ENCODE data around the gene HEBP1.

HEBP1 gene

GRCh38 chr12:13005649-13006048 is 5.6 kb upstream of the HEBP1 start:
- TF ChIP-seq, protein P1, sequence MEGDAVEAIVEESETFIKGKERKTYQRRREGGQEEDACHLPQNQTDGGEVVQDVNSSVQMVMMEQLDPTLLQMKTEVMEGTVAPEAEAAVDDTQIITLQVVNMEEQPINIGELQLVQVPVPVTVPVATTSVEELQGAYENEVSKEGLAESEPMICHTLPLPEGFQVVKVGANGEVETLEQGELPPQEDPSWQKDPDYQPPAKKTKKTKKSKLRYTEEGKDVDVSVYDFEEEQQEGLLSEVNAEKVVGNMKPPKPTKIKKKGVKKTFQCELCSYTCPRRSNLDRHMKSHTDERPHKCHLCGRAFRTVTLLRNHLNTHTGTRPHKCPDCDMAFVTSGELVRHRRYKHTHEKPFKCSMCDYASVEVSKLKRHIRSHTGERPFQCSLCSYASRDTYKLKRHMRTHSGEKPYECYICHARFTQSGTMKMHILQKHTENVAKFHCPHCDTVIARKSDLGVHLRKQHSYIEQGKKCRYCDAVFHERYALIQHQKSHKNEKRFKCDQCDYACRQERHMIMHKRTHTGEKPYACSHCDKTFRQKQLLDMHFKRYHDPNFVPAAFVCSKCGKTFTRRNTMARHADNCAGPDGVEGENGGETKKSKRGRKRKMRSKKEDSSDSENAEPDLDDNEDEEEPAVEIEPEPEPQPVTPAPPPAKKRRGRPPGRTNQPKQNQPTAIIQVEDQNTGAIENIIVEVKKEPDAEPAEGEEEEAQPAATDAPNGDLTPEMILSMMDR (IDR thresholded peaks at IDR 0.05; ENCODE audit: control insufficient read depth, extremely low read depth, insufficient read depth): no peak
- H3K4me3 ChIP-seq (ENCODE audit: low read depth, low read length): no peak overlapping the region
- no peak for DNase-seq (ENCODE audit: low read depth)

- no peak for DNase-seq (ENCODE audit: low read depth)
- TF ChIP-seq, protein P1 (IDR thresholded peaks at IDR 0.05; ENCODE audit: control insufficient read depth, extremely low read depth, insufficient read depth): no peak
- H3K4me3 ChIP-seq (ENCODE audit: low read depth, low read length): no peak overlapping the region
These were observed 4.9 kb upstream of the HEBP1 start for GRCh38 chr12:13004986-13005385.

GRCh38 chr12:13004361-13004760 is 4.3 kb upstream of the HEBP1 start:
- TF ChIP-seq, protein P1 (IDR thresholded peaks at IDR 0.05; ENCODE audit: control insufficient read depth, extremely low read depth, insufficient read depth): no peak
- no peak overlapping the region for H3K4me3 ChIP-seq (ENCODE audit: low read depth, low read length)
- no peak for DNase-seq (ENCODE audit: low read depth)

- DNase-seq (ENCODE audit: low read depth): no peak
- H3K4me3 ChIP-seq (ENCODE audit: low read depth, low read length): no peak overlapping the region
- TF ChIP-seq, protein P1 (IDR thresholded peaks at IDR 0.05; ENCODE audit: control insufficient read depth, extremely low read depth, insufficient read depth): no peak
These were observed 2.4 kb upstream of the HEBP1 start for GRCh38 chr12:13002301-13003097.

GRCh38 chr12:13001775-13002040 is 1.6 kb upstream of the HEBP1 start:
- TF ChIP-seq, protein P1 (IDR thresholded peaks at IDR 0.05; ENCODE audit: control insufficient read depth, extremely low read depth, insufficient read depth): no peak
- no peak for DNase-seq (ENCODE audit: low read depth)
- H3K4me3 ChIP-seq (ENCODE audit: low read depth, low read length): peak overlapping the region; percentile 85

- no peak for DNase-seq (ENCODE audit: low read depth)
- TF ChIP-seq, protein P1 (IDR thresholded peaks at IDR 0.05; ENCODE audit: control insufficient read depth, extremely low read depth, insufficient read depth): peak; percentile 14; the same call in 1 of the 2 replicates
- peak overlapping the region; percentile 85 for H3K4me3 ChIP-seq (ENCODE audit: low read depth, low read length)
These were observed 1.1 kb upstream of the HEBP1 start for GRCh38 chr12:13000925-13001774.
